Esophagus muscularis mucosa (tissue), 4 donors: ENCODE results near the gene ABHD17A. TPM values are rescaled to one million over a fixed set of nuclear protein-coding genes. Genes with fewer than 3 reads are reported as not detected.
"Not testable (repeated sequence)": the region's sequence is repeated elsewhere in the genome, so short reads cannot be mapped to it uniquely, and the experiment has no call there.

ENCODE experiments used
- DNase-seq: peaks from one replicate; pipeline ENCODE4 v3.0.0-alpha.2; 2017; ENCODE audit errors: extremely low spot score
- H3K27ac ChIP-seq, 4 donors: fragments of 200-600 bp; sonication (generic); replicated peaks in 1 of 4; 1 replicate in 3 of 4; 2 replicates in 1 of 4; pipeline ENCODE4 v1.5.1; 2016 to 2019; ENCODE audit warnings: mild to moderate bottlenecking in 1 of 4
- H3K27me3 ChIP-seq, 4 donors: fragments of 200-600 bp; sonication (generic); one replicate each; pipeline versions ENCODE4 v1.5.1 to v1.6.0; 2016 to 2019
- H3K36me3 ChIP-seq, 4 donors: fragments of 200-600 bp; sonication (generic); one replicate each; pipeline ENCODE4 v1.5.1; 2016 to 2019
- H3K4me1 ChIP-seq, 4 donors: fragments of 200-600 bp; sonication (generic); one replicate each; pipeline ENCODE4 v1.5.1; 2016 to 2019
- H3K4me3 ChIP-seq, 4 donors: fragments of 200-600 bp; sonication (generic); 1 replicate in 2 of 4; 2 replicates in 2 of 4; pipeline ENCODE4 v1.5.1; 2016 to 2019; ENCODE audit warnings: mild to moderate bottlenecking in 4 of 4, moderate library complexity in 1 of 4
- H3K9me3 ChIP-seq, 4 donors: fragments of 200-600 bp; sonication (generic); 1 replicate in 3 of 4; 2 replicates in 1 of 4; pipeline ENCODE4 v1.5.1; 2016 to 2019
- CTCF ChIP-seq, 3 experiments: fragments of 200-600 bp in 2 of 3; fragments of 450-650 bp in 1 of 3; sonication (generic) in 2 of 3; IDR thresholded peaks; one replicate each; pipeline ENCODE4 v1.5.1; 2017 to 2019; ENCODE audit warnings: antibody characterized with exemption in 3 of 3, mild to moderate bottlenecking in 2 of 3, moderate library complexity in 1 of 3
- EP300 ChIP-seq: sonication (generic); formaldehyde crosslinking; IDR thresholded peaks from one replicate; pipeline ENCODE4 v1.6.1; 2017; ENCODE audit warnings: antibody characterized with exemption
- POLR2A ChIP-seq: fragments of 450-650 bp; IDR thresholded peaks from one replicate; pipeline ENCODE4 v1.6.1; 2017; ENCODE audit warnings: antibody characterized with exemption, moderate library complexity, mild to moderate bottlenecking, low read depth
- POLR2AphosphoS5 ChIP-seq, 2 donors: sonication (generic); formaldehyde crosslinking; IDR thresholded peaks; one replicate each; pipeline ENCODE4 v1.6.1; 2017; ENCODE audit warnings: antibody characterized with exemption in 2 of 2
- WGBS: methylation state at CpG from one replicate; pipeline ENCODE4 v1.1.5; 2018; 5-methylcytosine and 5-hydroxymethylcytosine counted together
- intact Hi-C: fragments of 100-400 bp; cut with DNase I; formaldehyde crosslinking; loops from one replicate; pipeline ENCODE4 v1.15.1; 2023
- total RNA-seq, 4 donors: library from RNA; depleted of rRNA; stranded (reverse); fragments of >200 nt; gene quantifications; one replicate each; pipeline versions ENCODE4 v1.1.0 to v1.2.1, GENCODE V29; 2016

Gene ABHD17A
- total RNA-seq, 4 donors from 2014 or later: 89.7 to 125 (median 102) TPM

- Histone ChIP-seq H3K9me3 (no peaks in the 10 kb centered on the region), H3K27me3 (no peaks in the 10 kb centered on the region), H3K4me3 (peak overlapping the region; percentile 73 to 98 (median 86)), H3K27ac (peak overlapping the region; percentile 85 to 99 (median 94)), H3K36me3 (peaks cover 3 to 33% (median 22%) of the 10 kb centered on the region in 4 donors), H3K4me1 (peaks cover 46 to 67% (median 64%) of the 10 kb centered on the region in 4 donors)
- TF ChIP-seq POLR2AphosphoS5 (IDR thresholded peaks at IDR 0.05) (peak; percentile 98 to 99), EP300 (no peak), CTCF (IDR thresholded peaks at IDR 0.05) (peak in 2 of 3 experiments; percentile 11 to 19), POLR2A (peak; percentile 69)
- intact Hi-C loops: no loop called here
- DNase-seq: peak; percentile 98
- WGBS: under 1% methylated on average over 50 of the region's 87 CpGs
Measured at GRCh38 chr19:1875646-1876495, 9.4 kb downstream of the ABHD17A start.

GRCh38 chr19:1875265-1875645 is 10.0 kb downstream of the ABHD17A start:
- peaks cover 3 to 33% (median 19%) of the 10 kb centered on the region in 4 donors for H3K36me3 ChIP-seq
- peaks cover 40 to 63% (median 58%) of the 10 kb centered on the region in 4 donors for H3K4me1 ChIP-seq
- peak overlapping the region; percentile 85 to 99 (median 94) for H3K27ac ChIP-seq
- 2% methylated on average over 11 of the region's 11 CpGs for WGBS
- intact Hi-C loops, H3K9me3 ChIP-seq, DNase-seq, H3K27me3 ChIP-seq: not testable (repeated sequence)
- peak overlapping the region; percentile 73 to 98 (median 86) for H3K4me3 ChIP-seq

DNA sequence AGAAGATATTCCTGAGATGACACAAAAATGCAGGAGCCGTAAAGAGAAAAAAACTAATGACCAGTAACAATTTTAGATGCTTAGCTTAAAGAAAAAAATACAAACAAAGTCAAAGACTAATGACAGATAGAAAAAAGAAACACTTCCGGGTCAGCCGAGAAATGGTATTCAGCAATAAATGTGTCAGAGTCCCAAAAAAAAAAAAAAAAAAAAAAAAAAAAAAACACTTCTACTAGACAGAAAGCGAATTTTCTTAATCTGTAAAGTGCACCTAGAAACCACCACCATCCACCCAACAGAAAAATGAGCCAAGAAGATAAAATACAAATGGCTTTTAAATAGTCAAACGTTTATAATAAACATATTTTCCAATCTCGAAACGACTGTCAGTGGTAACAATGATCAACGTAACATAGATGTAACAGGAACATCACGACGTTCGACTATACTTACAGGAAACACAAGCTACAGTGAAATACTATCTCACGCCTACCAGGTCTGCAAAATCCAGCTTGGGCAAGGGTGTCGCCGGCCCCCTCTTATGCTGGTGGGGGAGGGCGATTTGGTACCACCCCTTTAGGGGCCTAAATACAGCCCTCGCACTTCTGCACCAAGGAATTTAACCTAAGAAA is 10.6 kb downstream of the ABHD17A start:
- peaks cover 36 to 58% (median 53%) of the 10 kb centered on the region in 4 donors for H3K4me1 ChIP-seq
- WGBS: 9% methylated on average over 16 of the region's 16 CpGs
- no peak for DNase-seq

GRCh38 chr19:1873524-1874473 is 11.5 kb downstream of the ABHD17A start:
- no peaks in the 10 kb centered on the region for H3K9me3 ChIP-seq
- peaks cover 36 to 58% (median 53%) of the 10 kb centered on the region in 4 donors for H3K4me1 ChIP-seq
- H3K27me3 ChIP-seq: no peaks in the 10 kb centered on the region
- intact Hi-C loops: no loop called here
- peaks cover 3 to 26% (median 14%) of the 10 kb centered on the region in 4 donors for H3K36me3 ChIP-seq
- H3K4me3 ChIP-seq: peak overlapping the region; percentile 73 to 98 (median 86)
- TF ChIP-seq POLR2AphosphoS5 (IDR thresholded peaks at IDR 0.05): peak; percentile 18 to 45
- no peak for TF ChIP-seq POLR2A
- H3K27ac ChIP-seq: peak overlapping the region; percentile 80 to 99 (median 90)
- 45% methylated on average over 24 of the region's 29 CpGs for WGBS
- DNase-seq: no peak

More for the DNA sequence above, 10.6 kb downstream of the ABHD17A start:
- Histone ChIP-seq H3K36me3 (peaks cover 3 to 29% (median 16%) of the 10 kb centered on the region in 4 donors), H3K4me3 (peak overlapping the region; percentile 73 to 98 (median 86)), H3K27me3 (no peaks in the 10 kb centered on the region), H3K27ac (peak overlapping the region; percentile 85 to 99 (median 94)), H3K9me3 (no peaks in the 10 kb centered on the region)
- TF ChIP-seq POLR2AphosphoS5 (IDR thresholded peaks at IDR 0.05): no peak
- no peak for TF ChIP-seq CTCF (IDR thresholded peaks at IDR 0.05)
- no peak for TF ChIP-seq POLR2A
- no peak for TF ChIP-seq EP300
- intact Hi-C loops: no loop called here

DNA sequence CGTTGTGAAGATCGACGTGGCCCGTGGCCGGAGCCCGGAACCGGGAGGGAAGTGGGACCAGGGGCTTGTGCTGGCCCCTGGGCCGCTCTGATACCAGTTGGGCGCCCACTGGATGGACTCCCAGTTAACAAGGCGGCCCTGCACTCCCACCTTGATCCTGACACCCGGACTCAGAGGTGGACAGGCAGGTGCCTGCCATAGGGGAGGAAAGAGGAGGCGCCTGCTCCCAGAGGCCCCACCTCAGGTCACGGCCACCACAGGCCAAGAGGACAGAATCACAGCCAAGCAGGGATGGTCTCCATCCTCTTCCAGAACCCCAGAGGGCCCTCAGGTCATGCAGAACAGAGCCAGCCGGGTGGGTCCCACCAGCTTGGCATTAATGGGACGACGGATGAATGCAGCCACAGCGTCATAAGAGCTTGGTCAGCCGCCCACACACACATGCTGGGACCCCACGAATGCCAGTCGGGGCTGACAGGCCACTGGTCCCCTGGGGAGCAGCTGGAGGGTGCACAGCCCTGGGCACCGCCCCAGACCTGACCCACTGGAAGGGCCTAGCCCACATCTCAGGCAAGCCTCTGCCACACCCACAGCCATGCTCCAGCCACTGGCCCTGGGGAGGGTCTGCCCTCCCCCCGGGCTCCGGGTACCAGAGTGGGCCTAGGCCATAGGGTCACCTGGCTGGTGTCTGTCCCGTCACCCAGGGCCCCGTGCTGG is 12.3 kb downstream of the ABHD17A start:
- TF ChIP-seq EP300: no peak
- no peak for TF ChIP-seq POLR2A
- TF ChIP-seq CTCF (IDR thresholded peaks at IDR 0.05): no peak
- no peak for TF ChIP-seq POLR2AphosphoS5 (IDR thresholded peaks at IDR 0.05)
- intact Hi-C loops: no loop called here
- Histone ChIP-seq H3K27ac (peak overlapping the region; percentile 80 to 99 (median 90)), H3K36me3 (peaks cover 3 to 22% (median 14%) of the 10 kb centered on the region in 4 donors), H3K9me3 (no peaks in the 10 kb centered on the region), H3K4me1 (peaks cover 36 to 58% (median 53%) of the 10 kb centered on the region in 4 donors), H3K27me3 (no peaks in the 10 kb centered on the region), H3K4me3 (peak overlapping the region; percentile 31 to 98 (median 59))
- no peak for DNase-seq
- WGBS: 94% methylated on average over 15 of the region's 25 CpGs
